NCI-H446 treated with DMSO at 0.1 percent for 48 hours (cell line): ENCODE results near the gene RAB11A.

Experiments used
- DNase-seq: peaks from one replicate; lab custom pipeline; 2025; lab: John Stamatoyannopoulos, UW

Gene RAB11A

DNA sequence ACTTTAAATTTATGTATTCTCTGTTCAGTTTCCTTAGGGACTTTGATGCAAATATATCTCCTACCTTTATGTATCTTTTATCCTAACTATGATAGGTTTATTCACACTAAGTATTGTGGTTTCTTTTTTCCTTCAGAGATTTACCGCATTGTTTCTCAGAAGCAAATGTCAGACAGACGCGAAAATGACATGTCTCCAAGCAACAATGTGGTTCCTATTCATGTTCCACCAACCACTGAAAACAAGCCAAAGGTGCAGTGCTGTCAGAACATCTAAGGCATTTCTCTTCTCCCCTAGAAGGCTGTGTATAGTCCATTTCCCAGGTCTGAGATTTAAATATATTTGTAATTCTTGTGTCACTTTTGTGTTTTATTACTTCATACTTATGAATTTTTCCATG is 18.3 kb downstream of the RAB11A start:
- no peak for DNase-seq

DNA sequence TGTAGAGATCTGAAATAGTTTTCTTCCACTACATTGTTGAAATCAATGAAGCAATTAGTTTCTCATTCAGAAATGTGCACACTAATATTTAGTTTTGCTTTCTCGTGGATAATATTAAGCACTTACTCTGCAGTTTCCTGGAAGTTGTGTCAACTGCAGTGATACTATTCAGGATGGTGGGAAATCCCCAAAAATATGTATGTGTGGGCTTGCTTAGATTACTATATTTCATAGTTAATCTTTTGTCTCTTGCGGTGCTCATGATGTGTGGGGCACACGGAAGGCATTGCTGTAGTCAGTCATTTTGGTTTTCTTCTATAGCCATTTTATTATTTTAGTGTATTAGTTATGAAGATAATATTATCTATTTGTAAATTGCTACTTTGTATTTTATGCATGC is 19.7 kb downstream of the RAB11A start:
- no peak for DNase-seq

DNA sequence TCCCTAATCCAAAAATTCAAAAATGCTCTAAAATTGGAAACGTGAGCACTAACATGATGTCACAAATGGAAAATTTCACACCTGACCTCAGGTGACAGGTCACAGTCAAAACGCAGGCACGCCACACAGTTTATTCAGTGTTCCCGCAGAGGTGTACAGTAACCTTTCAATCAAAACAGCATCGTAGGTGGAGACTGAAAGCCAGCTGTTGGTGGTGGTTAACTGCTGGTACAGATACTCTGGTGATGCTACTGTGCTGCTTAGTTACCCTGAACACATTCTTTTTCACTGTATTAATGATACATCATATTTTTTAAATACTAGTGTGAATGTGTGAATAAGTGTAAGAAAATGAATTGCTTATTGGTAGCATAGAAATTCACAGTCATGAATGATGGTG is 23.8 kb downstream of the RAB11A start:
- DNase-seq = no peak

DNA sequence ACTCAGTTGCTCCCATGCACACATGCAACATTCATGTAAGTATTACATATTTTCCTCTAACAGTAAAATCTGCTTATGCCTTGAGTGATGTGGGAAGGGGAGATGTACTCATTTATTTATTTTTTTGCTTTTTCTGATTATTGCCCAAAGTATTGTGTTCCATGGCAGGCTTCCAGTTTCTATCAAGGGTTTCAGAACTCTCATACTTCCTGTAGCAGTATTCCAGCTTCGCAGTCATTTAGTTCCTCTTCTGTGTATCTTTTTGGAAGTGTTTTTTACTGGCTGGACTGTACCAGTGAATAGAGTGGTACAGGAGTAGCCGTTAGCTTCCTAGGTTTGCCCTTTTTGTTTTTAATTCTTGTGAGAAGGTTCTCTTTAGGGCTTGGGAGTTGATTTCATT is 26.9 kb downstream of the RAB11A start:
- no peak for DNase-seq

DNA sequence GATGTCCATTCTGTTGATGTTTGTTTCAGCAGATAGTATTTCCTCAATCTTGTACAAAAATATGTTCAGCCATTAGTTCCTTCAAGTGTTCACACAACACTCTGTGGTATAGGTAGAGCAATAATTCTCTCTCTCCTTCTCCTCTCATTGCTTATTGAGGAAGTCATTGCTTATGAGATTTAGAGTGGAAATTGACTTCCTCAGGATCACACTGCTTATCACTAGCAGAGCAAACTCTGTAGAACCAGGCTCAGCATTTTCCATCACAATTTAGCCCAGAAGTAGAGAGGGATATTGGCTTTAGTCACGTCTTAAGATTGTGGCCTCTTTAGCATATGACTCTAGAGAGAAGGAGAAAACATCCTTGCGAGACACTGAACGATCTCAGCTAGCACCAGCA is 31.2 kb downstream of the RAB11A start:
- no peak for DNase-seq

DNA sequence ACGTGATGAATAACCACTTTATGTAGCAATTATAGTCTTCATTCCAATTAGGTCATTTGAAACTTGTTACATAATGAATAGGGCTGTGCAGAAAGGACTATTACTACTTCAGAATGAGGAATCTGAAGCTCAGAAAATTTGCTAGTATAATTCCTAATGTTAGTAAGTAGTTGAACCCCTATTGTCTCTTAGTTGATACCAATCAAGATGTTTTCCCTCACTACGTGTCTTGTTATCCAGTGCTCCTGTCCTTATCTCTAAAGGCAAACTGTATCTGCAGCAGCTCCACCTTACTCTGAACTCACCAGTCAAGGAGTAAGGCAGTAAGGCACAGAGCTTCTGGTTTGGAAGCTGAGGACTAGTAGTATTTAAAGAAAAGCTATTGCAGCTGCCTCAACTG is 32.0 kb downstream of the RAB11A start:
- no peak for DNase-seq

DNA sequence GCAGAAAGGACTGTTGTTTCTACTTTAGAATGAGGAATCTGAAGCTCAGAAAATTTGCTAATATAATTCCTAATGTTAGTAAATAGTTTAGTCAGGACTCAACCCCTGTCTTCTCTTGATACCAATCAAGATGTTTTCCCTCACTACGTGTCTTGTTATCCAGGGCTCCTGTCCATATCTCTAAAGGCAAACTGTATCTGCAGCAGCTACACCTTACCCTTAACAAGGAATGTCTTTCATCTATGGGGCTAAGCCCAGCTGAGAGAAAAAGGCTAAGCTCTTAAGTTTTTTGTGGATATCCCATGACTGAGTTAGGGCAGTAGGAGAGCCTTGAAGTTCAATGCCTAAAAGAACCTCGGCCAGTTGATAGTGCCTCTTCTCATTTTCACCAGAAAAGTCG is 32.5 kb downstream of the RAB11A start:
- no peak for DNase-seq

DNA sequence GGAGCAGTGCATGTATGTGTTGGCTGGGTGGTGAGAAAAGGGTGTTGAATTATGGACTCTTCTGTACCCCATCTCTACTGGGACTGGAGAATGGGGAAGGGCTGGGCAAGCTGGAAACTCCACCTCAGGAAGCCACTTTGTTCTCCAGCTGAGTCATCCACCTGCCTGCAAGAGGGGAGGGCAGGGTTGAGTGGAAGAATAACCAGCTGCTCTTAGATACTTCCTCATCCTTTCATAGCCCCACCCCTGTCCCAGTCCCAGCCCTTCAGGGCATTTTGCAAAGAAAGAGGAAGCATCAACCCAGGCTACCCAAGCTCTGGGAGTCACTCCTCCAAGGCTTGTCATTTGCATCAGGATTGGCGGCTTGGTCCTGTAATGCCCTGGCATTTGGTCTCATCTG is 33.1 kb downstream of the RAB11A start:
- no peak for DNase-seq

DNA sequence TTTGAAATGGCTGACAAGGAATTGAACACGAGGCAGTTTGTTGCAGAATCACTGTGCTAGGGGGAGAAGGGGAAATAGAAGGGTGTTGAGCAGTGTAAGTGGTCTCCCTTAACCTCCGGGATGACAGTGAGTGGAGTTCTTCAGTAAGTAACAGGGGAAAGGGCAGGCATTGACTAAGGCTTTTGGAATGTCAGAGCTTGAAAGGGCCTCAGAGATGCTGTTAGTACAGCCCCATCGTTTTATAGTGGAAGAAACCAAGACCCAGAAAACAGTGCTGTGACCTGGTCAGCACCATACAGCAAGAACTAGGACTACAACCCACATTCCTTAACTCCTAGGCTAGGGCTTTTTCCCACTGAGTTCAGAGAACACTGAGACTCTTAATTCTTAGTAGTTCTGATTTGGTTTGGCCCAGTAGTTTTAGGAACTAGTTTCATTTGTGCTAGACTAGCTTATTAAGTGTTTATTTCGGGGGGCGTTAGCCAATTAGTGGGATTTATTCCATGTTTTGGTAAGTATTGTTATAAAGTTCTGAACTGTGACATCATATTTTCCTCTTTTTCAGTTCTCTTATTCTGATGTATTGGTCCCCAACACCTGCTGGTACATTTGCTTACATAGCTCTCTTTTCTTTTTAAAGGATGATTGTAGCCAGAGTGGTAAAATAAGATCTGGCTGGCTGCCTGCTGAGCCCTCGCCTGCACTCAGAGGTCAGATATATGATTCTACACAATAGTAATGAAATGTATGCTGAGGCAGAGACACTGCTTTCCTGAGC is 34.2 kb downstream of the RAB11A start:
- DNase-seq = no peak

DNA sequence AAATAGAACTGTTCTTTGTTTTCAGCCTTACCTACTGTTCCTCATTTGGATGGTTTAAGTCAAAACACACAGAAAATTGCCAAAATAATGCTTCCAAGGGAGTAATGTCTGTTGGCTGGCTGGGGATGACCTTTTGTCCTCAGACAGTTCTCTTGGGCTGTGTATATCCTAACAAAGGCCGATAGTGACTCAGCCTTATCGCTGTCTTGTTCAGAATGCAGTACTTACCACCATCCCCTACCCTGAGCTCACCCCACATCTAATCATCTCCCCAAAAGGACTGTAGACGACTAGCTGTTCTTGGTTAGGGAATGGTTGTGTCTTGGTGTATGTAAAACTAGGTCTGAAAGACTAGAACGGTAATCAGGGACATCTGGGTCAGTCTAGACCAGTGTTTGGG is 35.0 kb downstream of the RAB11A start:
- no peak for DNase-seq

DNA sequence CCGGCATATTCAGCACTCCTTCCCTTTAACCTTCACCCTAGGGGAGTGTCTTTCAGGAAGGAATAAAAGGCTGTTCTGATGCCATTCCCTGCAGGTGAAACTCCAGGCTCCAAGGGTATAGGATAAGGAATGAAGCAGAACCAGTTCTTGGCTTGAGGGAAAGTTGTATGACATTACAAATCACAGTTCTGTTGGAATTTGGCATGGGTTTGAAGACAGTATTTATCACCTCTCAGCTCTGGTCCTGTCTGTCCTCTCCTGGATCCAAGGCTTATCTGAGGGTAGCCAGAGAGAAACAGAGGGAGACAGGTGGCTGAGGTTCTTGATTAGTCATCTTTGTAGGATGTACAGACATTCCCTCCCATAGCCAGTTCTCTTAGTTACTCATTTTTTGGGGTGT is 37.1 kb downstream of the RAB11A start:
- DNase-seq = no peak

DNA sequence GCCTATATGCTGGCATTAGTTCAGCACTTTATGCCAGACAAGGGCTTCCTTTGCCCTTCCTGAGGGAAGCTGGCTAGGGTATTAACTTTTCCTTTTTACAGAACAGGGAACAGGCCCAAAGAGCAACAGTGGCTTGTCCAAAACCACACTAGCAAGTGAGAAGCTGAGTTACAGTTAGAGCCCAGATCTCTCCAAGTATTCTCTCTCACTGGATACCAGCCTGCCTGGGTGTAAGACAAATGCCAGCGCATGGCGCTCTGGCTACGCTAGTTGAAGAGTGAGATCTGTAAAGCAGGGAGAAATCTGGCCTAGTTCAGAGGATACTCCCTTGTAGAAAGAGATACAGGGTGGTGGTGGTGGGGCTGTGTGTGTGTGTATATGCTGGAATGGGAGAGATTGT is 38.4 kb downstream of the RAB11A start:
- DNase-seq = no peak

DNA sequence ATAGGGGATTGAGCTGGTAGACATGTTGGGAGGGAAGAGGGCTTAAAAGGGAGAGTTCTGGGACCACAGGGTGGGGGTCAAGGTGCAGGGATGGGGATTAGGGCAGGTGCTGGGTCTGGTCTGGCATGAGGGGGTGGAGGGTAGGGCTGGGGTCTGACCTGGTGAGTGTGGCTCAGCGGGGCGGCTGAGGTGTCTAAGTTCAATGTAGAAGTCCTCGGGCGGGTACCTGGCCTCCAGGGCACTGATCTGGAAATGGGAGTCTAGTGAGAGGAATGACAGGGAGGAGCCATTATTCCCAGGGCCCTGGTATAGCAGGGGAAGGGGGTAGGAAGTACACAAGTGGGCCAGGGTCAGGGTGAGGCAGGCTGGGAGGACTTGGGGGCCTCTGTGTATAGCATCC is 39.6 kb downstream of the RAB11A start:
- no peak for DNase-seq

DNA sequence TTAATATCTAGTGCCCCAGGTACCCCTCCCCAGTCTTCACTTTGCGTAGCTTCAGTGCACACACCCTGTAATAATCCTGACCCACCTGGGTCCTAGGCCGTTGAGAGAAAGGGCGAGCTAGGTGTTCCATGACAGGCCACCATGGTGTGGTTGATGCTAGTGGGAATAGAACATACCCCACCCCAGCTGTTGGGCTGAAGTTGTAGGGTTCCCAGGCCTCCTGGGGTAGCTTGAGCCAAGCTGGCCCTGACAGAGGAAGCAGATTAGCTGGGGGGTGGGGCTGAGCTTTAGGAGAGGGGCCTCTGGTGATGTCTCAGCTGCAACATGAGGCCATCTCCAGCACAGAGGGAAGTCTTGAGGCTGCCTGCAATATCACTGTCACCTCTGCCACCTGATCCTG is 40.5 kb downstream of the RAB11A start:
- DNase-seq = no peak

DNA sequence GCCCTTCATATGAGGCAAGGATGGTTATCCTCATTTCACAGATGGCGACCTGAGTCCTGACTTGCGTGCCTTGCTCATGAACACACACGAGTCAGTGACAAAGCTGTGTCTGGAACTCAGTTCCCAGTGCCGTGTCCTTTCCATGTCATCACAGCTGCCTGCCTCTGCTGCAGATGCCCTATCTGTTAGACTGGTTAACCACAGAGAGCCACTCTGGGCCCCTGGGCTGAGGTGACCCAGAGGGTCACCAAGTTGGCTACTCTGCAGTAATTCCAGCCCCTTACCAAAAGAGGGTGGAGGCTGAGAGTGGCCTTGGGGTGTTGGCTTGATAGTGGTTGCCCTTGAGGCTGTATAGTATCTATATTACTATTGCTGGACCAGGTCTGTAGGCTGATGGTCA is 41.0 kb downstream of the RAB11A start:
- no peak for DNase-seq

DNA sequence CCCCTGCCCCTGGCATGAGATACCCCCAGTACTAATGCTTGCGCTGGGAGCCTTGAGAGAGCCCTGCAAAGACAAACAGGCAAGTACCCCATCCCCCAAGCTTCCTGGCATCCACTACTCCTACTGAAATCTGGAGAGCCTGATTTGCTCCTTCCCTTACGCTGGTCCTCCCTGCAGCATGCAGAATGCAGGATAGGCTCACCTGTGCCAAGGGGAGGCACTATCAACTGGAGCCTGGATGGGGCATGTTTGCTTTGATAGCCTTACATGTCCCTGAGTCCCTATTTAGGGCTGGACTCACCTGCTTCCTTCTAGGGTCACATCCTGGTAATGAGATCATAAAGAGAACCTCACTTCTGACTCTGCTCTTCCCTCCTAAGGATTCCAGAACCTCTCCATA is 42.9 kb downstream of the RAB11A start:
- DNase-seq = no peak

DNA sequence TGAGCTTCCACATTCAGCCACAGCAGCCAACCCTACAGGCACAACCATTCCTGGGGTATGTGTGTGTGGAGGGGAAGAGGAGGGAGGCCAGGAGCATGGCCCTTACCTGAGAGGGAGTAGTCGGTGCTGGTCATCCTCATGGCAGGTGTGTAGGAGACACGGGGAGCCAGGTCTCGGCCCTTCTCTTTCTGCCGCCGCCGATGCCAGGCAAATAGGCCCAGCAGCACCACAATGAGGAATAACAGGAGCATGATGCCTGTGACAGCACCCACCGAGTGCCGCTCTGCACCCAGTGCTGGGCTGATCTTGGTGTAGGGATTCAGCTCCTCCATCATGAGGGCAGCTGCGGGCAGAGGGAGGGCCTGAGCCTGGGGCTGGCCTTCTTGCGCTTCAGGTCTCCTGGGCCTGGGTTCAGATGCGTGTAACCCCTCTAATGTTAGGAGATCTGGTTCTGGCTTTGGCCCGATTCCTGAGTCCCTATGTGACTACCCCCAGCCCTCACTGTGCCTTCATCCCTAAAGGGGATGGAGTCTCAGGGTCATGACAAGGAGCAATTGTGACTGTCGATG is 44.4 kb downstream of the RAB11A start:
- DNase-seq = no peak

DNA sequence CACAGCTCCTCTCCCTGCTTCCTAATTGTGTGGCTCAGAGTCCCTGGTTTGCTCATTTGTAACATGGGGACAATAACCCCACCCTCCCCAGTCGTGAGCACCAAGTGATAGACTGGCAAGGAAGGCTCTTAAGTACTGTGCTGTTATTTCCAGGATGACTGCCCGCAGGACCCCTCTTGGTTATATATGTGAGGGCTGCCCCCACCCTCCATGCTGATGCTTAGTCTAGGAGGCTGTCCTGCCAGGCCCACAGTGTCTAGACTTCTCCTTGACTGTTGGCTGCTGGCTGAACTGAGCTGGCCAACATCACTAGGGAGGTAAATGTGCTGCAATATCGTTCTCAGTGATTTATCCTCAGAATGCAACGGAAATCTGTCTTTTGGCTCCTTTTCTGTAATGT is 45.1 kb downstream of the RAB11A start:
- no peak for DNase-seq

DNA sequence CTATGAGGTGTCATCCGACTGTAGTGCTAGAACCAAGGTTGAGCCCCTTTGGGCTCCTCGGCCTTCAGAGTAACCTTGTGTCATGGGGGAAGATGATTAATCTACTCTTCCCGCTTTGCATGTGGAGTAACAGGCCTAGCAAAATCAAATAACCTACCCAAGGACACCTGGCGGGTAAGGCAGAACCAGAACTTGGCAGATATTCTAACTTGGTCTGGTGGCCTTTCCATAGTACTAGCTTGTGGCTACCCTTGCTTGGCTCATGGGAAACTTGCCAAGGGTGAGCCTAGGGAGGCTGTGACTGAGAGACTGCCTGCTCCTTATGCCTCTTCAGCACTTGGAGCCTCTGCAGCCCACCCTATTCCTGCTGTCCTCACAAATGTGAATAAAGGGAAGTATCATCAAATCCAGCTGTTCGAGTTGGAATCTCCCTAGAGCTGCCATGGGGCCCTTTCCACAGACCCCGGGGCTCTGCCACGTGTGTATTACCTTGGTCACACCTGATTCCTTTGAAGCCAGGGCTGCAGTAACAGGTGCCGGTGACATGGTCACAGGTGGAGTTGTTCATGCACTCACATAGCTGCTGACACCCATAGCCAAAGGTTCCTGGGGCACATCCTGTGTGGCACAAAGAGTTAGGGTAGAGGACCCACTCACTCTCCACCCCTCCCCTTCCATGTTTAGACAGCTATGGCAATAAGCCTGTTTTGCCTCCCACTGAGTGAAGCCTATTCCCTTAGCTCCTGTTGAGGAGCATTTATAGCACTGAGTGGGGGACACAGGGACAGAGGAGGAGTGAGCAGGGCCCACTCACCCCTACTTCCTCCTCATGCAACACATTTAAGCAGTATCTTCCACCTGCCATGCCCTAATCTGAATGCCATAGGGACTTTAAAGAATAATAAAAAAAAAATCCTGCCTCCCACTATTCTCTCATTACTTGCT is 46.0 kb downstream of the RAB11A start:
- DNase-seq = no peak

DNA sequence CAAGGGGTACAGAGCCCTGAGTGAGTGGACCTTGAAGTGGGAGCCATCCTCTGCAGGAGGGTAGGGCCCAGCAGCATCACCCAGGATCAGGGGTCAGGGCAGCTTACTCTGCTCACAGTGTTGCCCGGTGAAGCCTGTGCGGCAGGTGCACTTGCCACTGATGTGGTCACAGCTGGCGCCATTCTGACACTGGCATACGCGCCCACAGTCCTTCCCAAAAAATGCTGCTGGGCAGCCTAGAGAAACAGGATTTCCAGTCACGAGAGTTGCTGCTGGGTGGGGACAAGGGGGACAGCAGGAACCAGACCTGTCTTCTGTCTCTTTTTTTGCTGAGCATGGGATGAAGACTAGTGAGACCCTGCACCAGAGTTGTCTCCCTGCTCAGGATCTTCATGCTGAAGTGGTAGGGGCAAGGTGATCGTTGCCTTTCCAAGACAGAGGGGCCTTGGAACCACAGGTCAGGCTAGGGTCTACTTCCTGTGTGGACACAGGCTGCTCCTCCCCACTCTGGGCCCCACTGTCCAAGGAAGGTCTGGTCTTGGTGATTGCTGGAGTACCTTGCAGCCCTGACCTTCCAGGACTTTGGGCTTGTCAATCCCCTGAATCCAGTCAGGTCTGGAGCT is 46.9 kb downstream of the RAB11A start:
- DNase-seq = no peak

DNA sequence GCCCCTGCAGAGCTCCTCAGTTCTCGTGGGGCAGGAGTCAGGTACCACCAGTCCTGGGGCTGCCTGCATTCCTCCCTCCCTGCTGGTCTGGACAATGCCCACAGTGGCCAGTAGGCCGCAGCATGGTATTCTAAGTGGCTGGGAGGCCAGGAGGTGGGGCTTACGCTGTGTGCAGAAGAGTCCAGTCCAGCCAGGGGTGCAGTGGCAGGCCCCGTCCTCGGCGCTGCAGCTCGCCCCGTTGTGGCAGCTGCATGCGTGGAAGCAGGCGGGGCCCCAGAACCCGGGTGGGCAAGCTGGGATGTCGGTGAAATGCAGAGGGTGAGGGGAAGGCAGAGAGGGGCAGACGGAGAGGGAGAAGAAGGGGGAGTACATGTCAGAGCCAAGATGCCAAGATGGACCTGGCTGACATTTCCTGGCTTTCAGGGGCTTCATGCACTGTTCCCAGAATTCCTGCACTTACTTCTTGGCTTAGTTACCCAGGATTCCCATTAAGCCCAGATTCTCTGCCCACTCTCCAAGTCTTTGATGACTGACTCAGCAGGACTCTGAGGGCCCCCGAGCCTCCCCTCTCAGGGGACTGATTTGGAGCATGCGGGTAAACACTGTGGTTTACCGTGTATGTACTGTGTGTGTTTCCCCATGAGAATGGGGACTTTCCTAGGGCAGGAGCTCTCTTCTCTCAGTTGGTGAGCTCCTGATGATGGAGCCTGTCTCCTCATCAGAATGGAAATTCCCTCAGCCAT is 47.5 kb downstream of the RAB11A start:
- DNase-seq = no peak

DNA sequence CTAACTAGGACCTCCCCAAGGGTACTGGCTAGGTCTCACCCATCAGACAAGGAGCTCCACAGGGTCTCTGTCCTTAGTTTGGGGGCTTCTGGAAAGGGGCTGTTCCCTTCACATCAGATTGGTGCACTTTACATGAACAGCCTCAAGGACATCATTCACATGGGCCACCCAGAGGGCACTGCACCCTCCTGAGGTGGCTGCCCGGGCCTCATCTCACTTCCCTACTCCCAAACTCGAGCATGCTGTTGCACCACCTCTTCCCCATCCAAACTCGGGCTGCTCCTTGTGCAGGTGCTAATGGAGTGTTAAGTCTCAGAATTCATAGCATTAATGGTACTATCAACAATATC is 48.1 kb downstream of the RAB11A start:
- no peak for DNase-seq
